Calu3 (cell line): ENCODE results near the gene SLC4A9. TPM values are rescaled to one million over a fixed set of nuclear protein-coding genes. Genes with fewer than 3 reads are reported as not detected.

Experiments used
- BruUV-seq: library from RNA; stranded (reverse); fragments of 400-500 nt; replicated peaks from 2 replicates; lab custom pipeline; 2021; lab: Mats Ljungman, UMichigan
- CTCF ChIA-PET: fragments of 300-600 bp; sonication (Branson Sonifier 250); formaldehyde crosslinking; loops from one replicate; lab custom pipeline; 2022; ENCODE audit warnings: antibody characterized with exemption; lab: Charles Lee
- DNase-seq: peaks from one replicate; pipeline ENCODE4 v3.0.0; 2022
- H3K27ac Mint-ChIP-seq: one replicate; pipeline ENCODE4 v1.8.0; 2022; ENCODE audit warnings: mixed read lengths; ENCODE audit not compliant: unreplicated experiment
- H3K27me3 Mint-ChIP-seq: one replicate; pipeline ENCODE4 v1.8.0; 2022; ENCODE audit warnings: mixed read lengths; ENCODE audit not compliant: unreplicated experiment
- H3K36me3 Mint-ChIP-seq: one replicate; pipeline ENCODE4 v1.8.0; 2022; ENCODE audit warnings: mild to moderate bottlenecking, moderate library complexity, mixed read lengths; ENCODE audit not compliant: insufficient read depth, unreplicated experiment
- H3K4me1 Mint-ChIP-seq: one replicate; pipeline ENCODE4 v1.8.0; 2022; ENCODE audit warnings: mild to moderate bottlenecking, low read depth, mixed read lengths; ENCODE audit not compliant: unreplicated experiment
- H3K4me3 Mint-ChIP-seq: one replicate; pipeline ENCODE4 v1.8.0; 2022; ENCODE audit warnings: mild to moderate bottlenecking, low read depth, moderate library complexity, mixed read lengths; ENCODE audit not compliant: unreplicated experiment
- H3K9me3 Mint-ChIP-seq: one replicate; pipeline ENCODE4 v1.8.0; 2022; ENCODE audit warnings: low read depth, mixed read lengths; ENCODE audit not compliant: unreplicated experiment
- CTCF ChIP-seq: fragments of 200-600 bp; IDR thresholded peaks from one replicate; pipeline ENCODE4 v1.8.0; 2022; ENCODE audit warnings: antibody characterized with exemption; ENCODE audit not compliant: unreplicated experiment
- intact Hi-C: fragments of 100-400 bp; cut with micrococcal nuclease; formaldehyde crosslinking; loops from one replicate; pipeline ENCODE4 v1.10.0; 2022; ENCODE audit not compliant: unreplicated experiment
- total RNA-seq: library from RNA; stranded (reverse); gene quantifications from 2 replicates; pipeline ENCODE4 v1.2.3, GENCODE V29; 2022

The SLC4A9 gene
- total RNA-seq, 1 experiment from 2014 or later, result not detected

- H3K27ac Mint-ChIP-seq, result no peak overlapping the region
- BruUV-seq, result no TSS peak
- no peak for DNase-seq
- no peak overlapping the region for H3K4me3 Mint-ChIP-seq
- CTCF ChIA-PET, result interaction anchor here (1.5 kb wide), 1 partner anchor 8 kb away, joined by 8 read pairs; no protein-coding TSS in a partner anchor
- H3K36me3 Mint-ChIP-seq, result no peaks in the 10 kb centered on the region
- no peak for TF ChIP-seq CTCF
- H3K4me1 Mint-ChIP-seq, result peaks cover 9% of the 10 kb centered on the region
- no peaks in the 10 kb centered on the region for H3K9me3 Mint-ChIP-seq
- intact Hi-C loops, result no loop called here
- H3K27me3 Mint-ChIP-seq, result no peaks in the 10 kb centered on the region
Measured at GRCh38 chr5:140381351-140381750, 21.4 kb downstream of the SLC4A9 start.

GRCh38 chr5:140381972-140382371 lies 22.0 kb downstream of the SLC4A9 start:
- Mint-ChIP-seq H3K27me3 (no peaks in the 10 kb centered on the region), H3K36me3 (no peaks in the 10 kb centered on the region), H3K9me3 (no peaks in the 10 kb centered on the region), H3K27ac (no peak overlapping the region), H3K4me3 (no peak overlapping the region), H3K4me1 (peaks cover 9% of the 10 kb centered on the region)
- no peak for DNase-seq
- intact Hi-C loops, result no loop called here
- CTCF ChIA-PET, result interaction anchor here (1.5 kb wide), 1 partner anchor 9 kb away, joined by 8 read pairs; no protein-coding TSS in a partner anchor
- BruUV-seq, result no TSS peak
- TF ChIP-seq CTCF, result no peak

- Mint-ChIP-seq H3K27ac (no peak overlapping the region), H3K27me3 (no peaks in the 10 kb centered on the region), H3K4me3 (no peak overlapping the region), H3K4me1 (peaks cover 9% of the 10 kb centered on the region), H3K9me3 (no peaks in the 10 kb centered on the region), H3K36me3 (no peaks in the 10 kb centered on the region)
- intact Hi-C loops, result no loop called here
- no peak for DNase-seq
- CTCF ChIA-PET, result interaction anchor here (0.5 to 1.0 kb wide), 2 partner anchors 47 kb away, joined by 5 to 11 read pairs; no protein-coding TSS in a partner anchor
- TF ChIP-seq CTCF, result no peak
- BruUV-seq, result no TSS peak
Measured at GRCh38 chr5:140382866-140383265, 22.9 kb downstream of the SLC4A9 start.

GRCh38 chr5:140383300-140383699 lies 23.3 kb downstream of the SLC4A9 start:
- Mint-ChIP-seq H3K27ac (no peak overlapping the region), H3K9me3 (no peaks in the 10 kb centered on the region), H3K36me3 (no peaks in the 10 kb centered on the region), H3K4me3 (no peak overlapping the region), H3K27me3 (no peaks in the 10 kb centered on the region), H3K4me1 (peaks cover 9% of the 10 kb centered on the region)
- no TSS peak for BruUV-seq
- TF ChIP-seq CTCF, result no peak
- DNase-seq, result no peak
- intact Hi-C loops, result no loop called here
- CTCF ChIA-PET, result interaction anchor here (0.7 to 1.0 kb wide), 2 partner anchors 46 to 1235 kb away, joined by 3 to 11 read pairs; no protein-coding TSS in a partner anchor
